H1 (cell line): ENCODE results near the gene CYP11A1. TPM values are rescaled to one million over a fixed set of nuclear protein-coding genes. Genes with fewer than 3 reads are reported as not detected.

Source experiments
- ASH2L ChIP-seq: fragments of 200-600, 300-600 bp; sonication (generic); IDR thresholded peaks from one replicate; pipeline ENCODE4 v1.7.1; 2017; ENCODE audit warnings: low read length
- CEBPB ChIP-seq: IDR thresholded peaks from 2 replicates; pipeline ENCODE4 v1.6.1; 2012; ENCODE audit warnings: low read depth, low read length
- CREB1 ChIP-seq: IDR thresholded peaks from 2 replicates; pipeline ENCODE4 v1.6.1; 2012; ENCODE audit warnings: inconsistent platforms
- HDAC6 ChIP-seq: IDR thresholded peaks from one replicate; pipeline ENCODE4 v1.7.1; 2012; ENCODE audit warnings: low read depth, mild to moderate bottlenecking, inconsistent platforms, low read length, moderate library complexity
- POLR2AphosphoS5 ChIP-seq: IDR thresholded peaks from 2 replicates; pipeline ENCODE4 v1.6.1; 2011; ENCODE audit warnings: low read depth, low read length
- RBBP5 ChIP-seq: IDR thresholded peaks from 2 replicates; pipeline ENCODE4 v1.7.1; 2012; ENCODE audit warnings: low read depth, mild to moderate bottlenecking, inconsistent platforms, low read length, moderate library complexity, borderline replicate concordance
- RXRA ChIP-seq: IDR thresholded peaks from 2 replicates; pipeline ENCODE4 v1.6.1; 2011; ENCODE audit warnings: low read depth, mild to moderate bottlenecking, low read length, moderate library complexity; ENCODE audit not compliant: insufficient read depth
- SIN3A ChIP-seq, 2 experiments: IDR thresholded peaks in 1 of 2; conservative IDR thresholded peaks in 1 of 2; 2 replicates each; pipeline ENCODE4 v1.6.1; 2011 to 2012; ENCODE audit warnings: low read length in 2 of 2, improper control_type of control experiment in 1 of 2, low read depth in 1 of 2, mild to moderate bottlenecking in 1 of 2
- SUZ12 ChIP-seq: fragments of 200-600 bp; sonication (generic); IDR thresholded peaks from 2 replicates; pipeline ENCODE4 v1.6.1; 2012; ENCODE audit warnings: mild to moderate bottlenecking, inconsistent platforms, low read length, moderate library complexity, mixed read lengths
- TAF1 ChIP-seq: IDR thresholded peaks from 2 replicates; pipeline ENCODE4 v1.6.1; 2011; ENCODE audit warnings: mild to moderate bottlenecking, low read depth, low read length
- TAF7 ChIP-seq: optimal IDR thresholded peaks from 2 replicates; pipeline ENCODE3; 2011; ENCODE audit warnings: low read depth, mild to moderate bottlenecking, inconsistent platforms, low read length, moderate library complexity, borderline replicate concordance
- TCF12 ChIP-seq: IDR thresholded peaks from 2 replicates; pipeline ENCODE4 v1.6.1; 2011; ENCODE audit warnings: low read depth, mild to moderate bottlenecking, low read length
- polyA plus RNA-seq, 7 experiments: library from polyadenylated mRNA; depleted of rRNA in 3 of 7; stranded (reverse) in 5 of 7; unstranded in 2 of 7; fragments of >200 nt in 5 of 7; fragments of 200-250 nt in 2 of 7; gene quantifications; 1 replicate in 5 of 7; 2 replicates in 1 of 7; 4 replicates in 1 of 7; pipeline versions ENCODE4 v1.2.1 to v1.2.3, GENCODE V29; 2011 to 2013; ENCODE audit warnings: missing spikeins in 2 of 7, mixed read lengths in 2 of 7
- total RNA-seq: library from RNA; stranded (reverse); fragmentation: NEBNext Ultra II Directional; extraction: Animal tissue kit (Norgen Biotek cat#: 25700); gene quantifications from 2 replicates; pipeline ENCODE4 v1.2.1, GENCODE V29; 2021
- TF ChIP-seq, protein P1 (sequence below), 3 experiments: IDR thresholded peaks; 1 replicate in 2 of 3; 2 replicates in 1 of 3; pipeline versions ENCODE4 v1.5.1 to v1.6.1; 2011; ENCODE audit warnings: low read length in 3 of 3, mild to moderate bottlenecking in 3 of 3, inconsistent platforms in 2 of 3, low read depth in 1 of 3, moderate library complexity in 1 of 3; ENCODE audit not compliant: insufficient read depth in 1 of 3; ENCODE audit errors: control extremely low read depth in 1 of 3
- TF ChIP-seq, protein P2 (sequence below): IDR thresholded peaks from 2 replicates; pipeline ENCODE4 v1.6.1; 2012; ENCODE audit warnings: inconsistent platforms

CYP11A1 gene
- total and polyA plus RNA-seq, 2 of the 8 experiments (the other 6 are each of a cell fraction or from before 2014, with no cell fraction given), result 1.9 to 7.2 TPM

DNA sequence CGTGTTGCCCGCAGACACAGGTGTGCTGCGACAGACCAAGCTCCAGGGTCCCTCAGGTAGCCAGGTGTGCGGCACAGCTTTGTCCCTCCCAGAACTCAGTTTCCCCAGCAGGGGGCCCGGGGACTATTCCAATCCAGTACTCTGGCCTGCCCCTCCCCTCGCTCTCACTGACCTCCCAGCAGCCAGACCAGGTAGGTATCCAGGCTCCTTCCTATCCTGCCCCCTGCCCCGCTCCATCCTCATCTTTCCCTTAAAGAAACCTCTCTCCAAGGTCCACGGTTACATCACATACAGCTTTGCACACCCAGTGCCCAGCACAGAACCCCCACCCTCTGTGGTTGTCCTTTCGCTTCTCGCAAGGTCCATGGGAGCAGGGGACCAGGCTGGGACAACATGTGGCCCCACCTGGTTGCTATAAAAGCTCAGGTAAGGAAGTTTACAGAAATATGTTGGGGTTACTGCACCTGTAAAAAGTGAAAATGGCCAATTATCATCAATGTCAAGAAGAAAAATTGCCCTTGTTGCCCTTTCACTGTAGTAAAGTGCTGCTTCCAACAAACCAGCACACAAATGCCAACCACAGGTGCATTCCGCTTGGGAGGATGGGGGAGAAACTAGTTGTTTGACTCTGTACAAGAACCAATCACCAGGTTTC lies 7.3 kb upstream of the CYP11A1 start (continued):
- TF ChIP-seq, protein P1, sequence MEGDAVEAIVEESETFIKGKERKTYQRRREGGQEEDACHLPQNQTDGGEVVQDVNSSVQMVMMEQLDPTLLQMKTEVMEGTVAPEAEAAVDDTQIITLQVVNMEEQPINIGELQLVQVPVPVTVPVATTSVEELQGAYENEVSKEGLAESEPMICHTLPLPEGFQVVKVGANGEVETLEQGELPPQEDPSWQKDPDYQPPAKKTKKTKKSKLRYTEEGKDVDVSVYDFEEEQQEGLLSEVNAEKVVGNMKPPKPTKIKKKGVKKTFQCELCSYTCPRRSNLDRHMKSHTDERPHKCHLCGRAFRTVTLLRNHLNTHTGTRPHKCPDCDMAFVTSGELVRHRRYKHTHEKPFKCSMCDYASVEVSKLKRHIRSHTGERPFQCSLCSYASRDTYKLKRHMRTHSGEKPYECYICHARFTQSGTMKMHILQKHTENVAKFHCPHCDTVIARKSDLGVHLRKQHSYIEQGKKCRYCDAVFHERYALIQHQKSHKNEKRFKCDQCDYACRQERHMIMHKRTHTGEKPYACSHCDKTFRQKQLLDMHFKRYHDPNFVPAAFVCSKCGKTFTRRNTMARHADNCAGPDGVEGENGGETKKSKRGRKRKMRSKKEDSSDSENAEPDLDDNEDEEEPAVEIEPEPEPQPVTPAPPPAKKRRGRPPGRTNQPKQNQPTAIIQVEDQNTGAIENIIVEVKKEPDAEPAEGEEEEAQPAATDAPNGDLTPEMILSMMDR (IDR thresholded peaks at IDR 0.05; ENCODE audit: control extremely low read depth in 1 of 3, insufficient read depth in 1 of 3, low read depth in 1 of 3, low read length in 3 of 3), result peak in 2 of 3 experiments; percentile 2 to 27; a peak in 2 of 4 replicates
- TF ChIP-seq HDAC6, result no peak
- no peak for TF ChIP-seq TAF7
- 0 out of 2 replicates have a peak, but pooled peaks have one; percentile 21 for TF ChIP-seq TAF1
- no peak for TF ChIP-seq SIN3A (conservative IDR thresholded peaks at IDR 0.05 in 1 of 2, IDR thresholded peaks at IDR 0.05 in 1 of 2; ENCODE audit: low read depth in 1 of 2, low read length in 2 of 2)
- TF ChIP-seq POLR2AphosphoS5, result no peak
- TF ChIP-seq CEBPB, result no peak
- TF ChIP-seq SUZ12, result no peak
- TF ChIP-seq CREB1, result no peak
- TF ChIP-seq, protein P2, sequence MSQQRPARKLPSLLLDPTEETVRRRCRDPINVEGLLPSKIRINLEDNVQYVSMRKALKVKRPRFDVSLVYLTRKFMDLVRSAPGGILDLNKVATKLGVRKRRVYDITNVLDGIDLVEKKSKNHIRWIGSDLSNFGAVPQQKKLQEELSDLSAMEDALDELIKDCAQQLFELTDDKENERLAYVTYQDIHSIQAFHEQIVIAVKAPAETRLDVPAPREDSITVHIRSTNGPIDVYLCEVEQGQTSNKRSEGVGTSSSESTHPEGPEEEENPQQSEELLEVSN, result no peak
- 0 out of 2 replicates have a peak, but pooled peaks have one; percentile 28 for TF ChIP-seq TCF12
- peak; percentile 28 for TF ChIP-seq ASH2L
- no peak for TF ChIP-seq RBBP5
- TF ChIP-seq RXRA, result no peak
